H9 (cell line): Measurements from ENCODE around the gene EIF3A. TPM values are rescaled to one million over a fixed set of nuclear protein-coding genes. Genes with fewer than 3 reads are reported as not detected.
A peak's percentile ranks its signal among the peaks of the same experiment; 100 is the strongest.

Source experiments
- DNase-seq: peaks from one replicate; pipeline ENCODE4 v3.0.0-alpha.2; 2017
- H2AFZ ChIP-seq: one replicate; pipeline ENCODE4 v1.6.1; 2013; ENCODE audit warnings: mild to moderate bottlenecking, low read length, control low read depth, moderate library complexity
- H2AK5ac ChIP-seq: 2 replicates; pipeline ENCODE4 v1.6.1; 2013; ENCODE audit warnings: low read length, control low read depth, mixed read lengths; ENCODE audit not compliant: insufficient read length
- H2BK120ac ChIP-seq: one replicate; pipeline ENCODE4 v1.6.1; 2013; ENCODE audit warnings: low read depth, mild to moderate bottlenecking, low read length, control low read depth, inconsistent platforms; ENCODE audit not compliant: poor library complexity, severe bottlenecking
- H2BK12ac ChIP-seq: 2 replicates; pipeline ENCODE4 v1.6.1; 2013; ENCODE audit warnings: low read length, control low read depth, mixed read lengths, low read depth; ENCODE audit not compliant: insufficient read length
- H2BK15ac ChIP-seq: 2 replicates; pipeline ENCODE4 v1.6.1; 2013; ENCODE audit warnings: low read depth, low read length, control low read depth
- H2BK20ac ChIP-seq: one replicate; pipeline ENCODE4 v1.6.1; 2013; ENCODE audit warnings: low read depth, mild to moderate bottlenecking, low read length, control low read depth, inconsistent platforms; ENCODE audit not compliant: poor library complexity, severe bottlenecking
- H2BK5ac ChIP-seq: 2 replicates; pipeline ENCODE4 v1.6.1; 2013; ENCODE audit warnings: low read length, control low read depth, mixed read lengths; ENCODE audit not compliant: insufficient read length
- H3K14ac ChIP-seq: 2 replicates; pipeline ENCODE4 v1.6.1; 2013; ENCODE audit warnings: low read length, control low read depth; ENCODE audit not compliant: insufficient read depth
- H3K18ac ChIP-seq: 2 replicates; pipeline ENCODE4 v1.6.1; 2013; ENCODE audit warnings: low read depth, mild to moderate bottlenecking, mixed read lengths, low read length, control low read depth; ENCODE audit not compliant: insufficient read length
- H3K23ac ChIP-seq: 2 replicates; pipeline ENCODE4 v1.6.1; 2013; ENCODE audit warnings: low read length, control low read depth, mixed read lengths, low read depth; ENCODE audit not compliant: insufficient read length
- H3K23me2 ChIP-seq: 2 replicates; pipeline ENCODE4 v1.6.1; 2013; ENCODE audit warnings: low read depth, mild to moderate bottlenecking, mixed read lengths, low read length, control low read depth; ENCODE audit not compliant: insufficient read length, poor library complexity, severe bottlenecking
- H3K27ac ChIP-seq: 2 replicates; pipeline ENCODE4 v1.5.1; 2013; ENCODE audit warnings: low read length, control low read depth, mixed read lengths, low read depth; ENCODE audit not compliant: insufficient read length
- H3K27me3 ChIP-seq: 2 replicates; pipeline ENCODE4 v1.6.1; 2013; ENCODE audit warnings: low read length, control low read depth, inconsistent platforms; ENCODE audit not compliant: insufficient read depth
- H3K4ac ChIP-seq: 2 replicates; pipeline ENCODE4 v1.6.1; 2013; ENCODE audit warnings: low read depth, mild to moderate bottlenecking, control low read depth, inconsistent platforms, low read length, moderate library complexity
- H3K4me1 ChIP-seq: 2 replicates; pipeline ENCODE4 v1.6.1; 2013; ENCODE audit warnings: low read length, control low read depth, inconsistent platforms; ENCODE audit not compliant: insufficient read depth
- H3K4me2 ChIP-seq: 2 replicates; pipeline ENCODE4 v1.6.1; 2013; ENCODE audit warnings: low read length, control low read depth, mixed read lengths; ENCODE audit not compliant: insufficient read length, insufficient read depth
- H3K56ac ChIP-seq: 2 replicates; pipeline ENCODE4 v1.6.1; 2013; ENCODE audit warnings: low read depth, mild to moderate bottlenecking, mixed read lengths, low read length, control low read depth; ENCODE audit not compliant: insufficient read length
- H3K79me1 ChIP-seq: 2 replicates; pipeline ENCODE4 v1.6.1; 2013; ENCODE audit warnings: low read depth, mild to moderate bottlenecking, moderate library complexity, low read length, control low read depth, inconsistent platforms; ENCODE audit not compliant: insufficient read depth, poor library complexity, severe bottlenecking
- H3K79me2 ChIP-seq: 2 replicates; pipeline ENCODE4 v1.6.1; 2013; ENCODE audit warnings: low read length, control low read depth, inconsistent platforms; ENCODE audit not compliant: insufficient read depth
- H3K9ac ChIP-seq: 2 replicates; pipeline ENCODE4 v1.6.1; 2013; ENCODE audit warnings: low read length, control low read depth, mixed read lengths; ENCODE audit not compliant: insufficient read length; ENCODE audit errors: extremely low read depth
- H3K9me3 ChIP-seq: one replicate; pipeline ENCODE4 v1.6.1; 2013; ENCODE audit warnings: low read depth, low read length, inconsistent platforms; ENCODE audit not compliant: control insufficient read depth
- H3T11ph ChIP-seq: one replicate; pipeline ENCODE4 v1.6.1; 2013; ENCODE audit warnings: mild to moderate bottlenecking, low read length, control low read depth, inconsistent platforms
- H4K20me1 ChIP-seq: one replicate; pipeline ENCODE4 v1.6.1; 2013; ENCODE audit not compliant: control insufficient read depth, insufficient read length, insufficient read depth
- H4K5ac ChIP-seq: 2 replicates; pipeline ENCODE4 v1.6.1; 2013; ENCODE audit warnings: low read depth, mild to moderate bottlenecking, mixed read lengths, low read length, control low read depth; ENCODE audit not compliant: insufficient read length
- H4K8ac ChIP-seq: replicated peaks from 2 replicates; pipeline ENCODE4 v1.6.1; 2013; ENCODE audit warnings: low read length, control low read depth, mixed read lengths, low read depth; ENCODE audit not compliant: insufficient read length
- H4K91ac ChIP-seq: 2 replicates; pipeline ENCODE4 v1.6.1; 2013; ENCODE audit warnings: low read depth, mild to moderate bottlenecking, moderate library complexity, mixed read lengths, low read length, control low read depth; ENCODE audit not compliant: insufficient read length
- H3K27ac Mint-ChIP-seq, 3 experiments: 2 replicates in 2 of 3; 3 replicates in 1 of 3; pipeline ENCODE4 v1.8.0; 2020 to 2021; ENCODE audit warnings: mixed read lengths in 3 of 3, mild to moderate bottlenecking in 1 of 3, moderate library complexity in 1 of 3
- H3K27me3 Mint-ChIP-seq: 2 replicates; pipeline ENCODE4 v1.8.0; 2021; ENCODE audit warnings: low read depth, mild to moderate bottlenecking, moderate library complexity, mixed read lengths
- H3K36me3 Mint-ChIP-seq, 3 experiments: 2 replicates in 2 of 3; 3 replicates in 1 of 3; pipeline ENCODE4 v1.8.0; 2020 to 2021; ENCODE audit warnings: low read depth in 3 of 3, mixed read lengths in 3 of 3; ENCODE audit not compliant: insufficient read depth in 1 of 3
- H3K4me1 Mint-ChIP-seq, 2 experiments: 2 replicates each; pipeline ENCODE4 v1.8.0; 2020; ENCODE audit warnings: mixed read lengths in 2 of 2
- H3K4me3 Mint-ChIP-seq, 2 experiments: 2 replicates in 1 of 2; 3 replicates in 1 of 2; pipeline ENCODE4 v1.8.0; 2020 to 2021; ENCODE audit warnings: mild to moderate bottlenecking in 2 of 2, mixed read lengths in 2 of 2, moderate library complexity in 1 of 2
- H3K9me3 Mint-ChIP-seq, 2 experiments: 2 replicates in 1 of 2; 3 replicates in 1 of 2; pipeline ENCODE4 v1.8.0; 2020; ENCODE audit warnings: mild to moderate bottlenecking in 2 of 2, mixed read lengths in 2 of 2, moderate library complexity in 1 of 2
- CTCF ChIP-seq: fragments of 200-600 bp; sonication (generic); conservative IDR thresholded peaks from 3 replicates; pipeline ENCODE4 v1.8.0; 2021; ENCODE audit warnings: antibody characterized with exemption, mild to moderate bottlenecking
- WGBS: extraction: QIAGEN DNeasy Blood & Tissue Kit; methylation state at CpG from one replicate; pipeline ENCODE4 v1.1.7; 2013; ENCODE audit warnings: missing lambda C conversion rate, low lambda C conversion rate, mixed read lengths; ENCODE audit not compliant: insufficient read length; ENCODE audit errors: extremely low coverage; 5-methylcytosine and 5-hydroxymethylcytosine counted together
- total RNA-seq: library from RNA; stranded (reverse); gene quantifications from 2 replicates; pipeline ENCODE4 v1.2.1, GENCODE V29; 2021

The EIF3A gene
- total RNA-seq, 1 experiment from 2014 or later = 206 TPM

- Histone ChIP-seq H3K79me1 (no peaks in the 10 kb centered on the region), H2BK120ac (no peak overlapping the region), H2AFZ (no peak overlapping the region), H3K23me2 (no peaks in the 10 kb centered on the region), H2BK5ac (no peak overlapping the region), H3K9me3 (no peaks in the 10 kb centered on the region), H4K5ac (no peak overlapping the region), H3K56ac (no peak overlapping the region), H3K79me2 (no peaks in the 10 kb centered on the region), H3K23ac (no peak overlapping the region), H3K27ac (no peak overlapping the region), H3K14ac (no peak overlapping the region), H3K9ac (no peak overlapping the region), H2AK5ac (no peak overlapping the region), H2BK15ac (no peak overlapping the region), H3K4me2 (no peak overlapping the region), H3K4ac (no peak overlapping the region), H4K91ac (no peak overlapping the region), H2BK20ac (no peak overlapping the region), H2BK12ac (no peak overlapping the region), H4K8ac (no peak overlapping the region), H3T11ph (no peak overlapping the region), H3K27me3 (no peaks in the 10 kb centered on the region), H3K18ac (no peak overlapping the region), H3K4me1 (no peaks in the 10 kb centered on the region), H4K20me1 (no peaks in the 10 kb centered on the region)
- peak; percentile 6 for DNase-seq
- TF ChIP-seq CTCF = no peak
- peaks cover 6% of the 10 kb centered on the region; the same call in 1 of the 2 replicates for H3K27me3 Mint-ChIP-seq
- peaks cover 20 to 21% of the 10 kb centered on the region in 2 experiments for H3K9me3 Mint-ChIP-seq
- no peak overlapping the region for H3K4me3 Mint-ChIP-seq
- H3K27ac Mint-ChIP-seq = no peak overlapping the region
- H3K4me1 Mint-ChIP-seq = peaks cover 6 to 10% of the 10 kb centered on the region in 2 experiments; a peak in 3 of 4 replicates
- peaks cover 6 to 17% (median 12%) of the 10 kb centered on the region in 3 experiments for H3K36me3 Mint-ChIP-seq
- WGBS = no CpG with 5 or more reads among the region's 7 CpGs
These were observed 93.5 kb downstream of the EIF3A start for GRCh38 chr10:118986815-118987790.
